ENCODE measurements around the gene DGCR2.
"Not testable (repeated sequence)": the region's sequence is repeated elsewhere in the genome, so short reads cannot be mapped to it uniquely, and the experiment has no call there.

Gene DGCR2

DNA sequence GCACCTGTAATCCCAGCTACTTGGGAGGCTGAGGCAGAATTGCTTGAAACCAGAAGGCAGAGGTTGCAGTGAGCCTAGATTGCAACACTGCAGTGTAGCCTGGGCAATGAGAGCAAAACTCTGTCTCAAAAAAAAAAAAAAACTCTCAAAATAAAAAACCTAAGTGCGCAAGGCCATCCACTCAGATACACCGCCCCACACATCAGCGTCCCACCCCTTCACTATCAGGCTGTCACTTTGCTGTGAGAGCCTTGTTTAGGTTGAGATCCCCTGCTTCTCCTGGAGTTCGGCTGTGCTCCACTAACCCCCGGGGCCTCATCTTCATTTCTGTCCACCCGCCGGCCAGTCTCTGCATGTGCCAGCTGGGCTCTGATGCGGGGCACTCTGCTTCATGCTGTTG lies 44.2 kb upstream of the DGCR2 start:
- Histone ChIP-seq H3K36me3 (ENCODE audit: control insufficient read depth, insufficient read depth, low read length) (no peaks in the 10 kb centered on the region), H3K27me3 (replicated peaks; ENCODE audit: control insufficient read depth, insufficient read depth, low read length) (peaks cover 4% of the 10 kb centered on the region; the same call in 1 of the 2 replicates), H3K4me3 (replicated peaks; ENCODE audit: low read depth, low read length) (no peak overlapping the region)
- DNase-seq (ENCODE audit: extremely low read depth, insufficient read length): no peak
- TF ChIP-seq, protein P1, sequence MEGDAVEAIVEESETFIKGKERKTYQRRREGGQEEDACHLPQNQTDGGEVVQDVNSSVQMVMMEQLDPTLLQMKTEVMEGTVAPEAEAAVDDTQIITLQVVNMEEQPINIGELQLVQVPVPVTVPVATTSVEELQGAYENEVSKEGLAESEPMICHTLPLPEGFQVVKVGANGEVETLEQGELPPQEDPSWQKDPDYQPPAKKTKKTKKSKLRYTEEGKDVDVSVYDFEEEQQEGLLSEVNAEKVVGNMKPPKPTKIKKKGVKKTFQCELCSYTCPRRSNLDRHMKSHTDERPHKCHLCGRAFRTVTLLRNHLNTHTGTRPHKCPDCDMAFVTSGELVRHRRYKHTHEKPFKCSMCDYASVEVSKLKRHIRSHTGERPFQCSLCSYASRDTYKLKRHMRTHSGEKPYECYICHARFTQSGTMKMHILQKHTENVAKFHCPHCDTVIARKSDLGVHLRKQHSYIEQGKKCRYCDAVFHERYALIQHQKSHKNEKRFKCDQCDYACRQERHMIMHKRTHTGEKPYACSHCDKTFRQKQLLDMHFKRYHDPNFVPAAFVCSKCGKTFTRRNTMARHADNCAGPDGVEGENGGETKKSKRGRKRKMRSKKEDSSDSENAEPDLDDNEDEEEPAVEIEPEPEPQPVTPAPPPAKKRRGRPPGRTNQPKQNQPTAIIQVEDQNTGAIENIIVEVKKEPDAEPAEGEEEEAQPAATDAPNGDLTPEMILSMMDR (IDR thresholded peaks at IDR 0.05; ENCODE audit: insufficient read depth, low read length, poor library complexity, severe bottlenecking): no peak

DNA sequence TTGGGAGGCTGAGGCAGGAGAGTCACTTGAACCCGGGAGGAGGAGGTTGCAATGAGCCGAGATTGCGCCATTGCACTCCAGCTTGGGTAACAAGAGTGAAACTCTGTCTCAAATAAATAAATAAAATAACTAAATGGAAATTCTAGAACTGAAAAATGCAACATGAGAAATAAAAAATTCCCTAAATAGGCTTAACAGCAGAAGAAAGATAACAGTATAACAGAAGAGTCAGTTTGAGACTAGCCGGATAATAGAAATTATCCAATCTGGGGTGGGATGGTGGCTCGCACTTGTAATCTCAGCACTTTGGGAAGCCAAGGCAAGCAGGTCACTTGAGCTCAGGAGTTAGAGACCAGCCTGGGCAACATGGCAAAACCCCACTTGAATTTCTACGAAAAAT lies 42.2 kb upstream of the DGCR2 start:
- TF ChIP-seq, protein P1 (IDR thresholded peaks at IDR 0.05; ENCODE audit: insufficient read depth, low read length, poor library complexity, severe bottlenecking): no peak
- no peak overlapping the region for H3K4me3 ChIP-seq (replicated peaks; ENCODE audit: low read depth, low read length)
- no peaks in the 10 kb centered on the region for H3K36me3 ChIP-seq (ENCODE audit: control insufficient read depth, insufficient read depth, low read length)
- DNase-seq (ENCODE audit: extremely low read depth, insufficient read length): no peak
- H3K27me3 ChIP-seq (replicated peaks; ENCODE audit: control insufficient read depth, insufficient read depth, low read length): peaks cover 1% of the 10 kb centered on the region; the same call in 1 of the 2 replicates

DNA sequence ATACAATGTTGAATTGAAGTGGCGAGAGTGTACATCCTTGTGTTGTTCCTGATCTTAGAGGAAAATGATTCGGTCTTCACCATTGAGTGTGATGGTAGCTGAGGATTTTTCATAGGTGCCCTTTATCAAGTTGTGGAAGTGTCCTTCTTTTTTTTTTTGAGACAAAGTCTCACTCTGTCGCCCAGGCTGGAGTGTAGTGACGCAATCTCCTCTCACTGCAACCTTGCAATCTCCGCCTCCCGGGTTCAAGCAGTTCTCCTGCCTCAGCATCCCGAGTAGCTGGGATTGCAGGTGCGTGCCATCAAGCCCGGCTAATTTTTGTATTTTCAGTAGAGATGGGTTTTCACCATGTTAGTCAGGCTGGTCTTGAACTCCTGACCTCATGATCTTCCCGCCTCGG lies 36.4 kb upstream of the DGCR2 start:
- DNase-seq (ENCODE audit: extremely low read depth, insufficient read length); H3K36me3 ChIP-seq (ENCODE audit: control insufficient read depth, insufficient read depth, low read length); H3K27me3 ChIP-seq (replicated peaks; ENCODE audit: control insufficient read depth, insufficient read depth, low read length); H3K4me3 ChIP-seq (replicated peaks; ENCODE audit: low read depth, low read length): not testable (repeated sequence)

DNA sequence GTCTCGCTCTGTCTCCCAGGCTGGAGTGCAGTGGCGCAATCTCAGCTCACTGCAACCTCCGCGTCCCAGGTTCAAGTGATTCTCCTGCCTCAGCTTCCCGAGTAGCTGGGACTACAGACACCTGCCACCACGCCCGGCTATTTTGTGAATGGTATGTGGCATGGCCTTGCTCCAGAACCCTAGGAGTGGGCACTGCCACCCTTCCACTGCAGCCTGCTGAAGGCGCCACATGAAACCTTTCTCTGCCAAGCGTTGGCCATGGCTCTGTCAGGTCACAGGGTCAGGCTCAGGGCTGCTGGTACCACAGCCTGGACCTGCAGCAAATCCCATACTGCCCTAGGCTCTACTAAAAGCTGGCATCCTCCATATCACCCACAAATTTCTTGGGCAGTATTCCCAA lies 33.9 kb upstream of the DGCR2 start:
- DNase-seq (ENCODE audit: extremely low read depth, insufficient read length); H3K36me3 ChIP-seq (ENCODE audit: control insufficient read depth, insufficient read depth, low read length); H3K27me3 ChIP-seq (replicated peaks; ENCODE audit: control insufficient read depth, insufficient read depth, low read length); H3K4me3 ChIP-seq (replicated peaks; ENCODE audit: low read depth, low read length): not testable (repeated sequence)

DNA sequence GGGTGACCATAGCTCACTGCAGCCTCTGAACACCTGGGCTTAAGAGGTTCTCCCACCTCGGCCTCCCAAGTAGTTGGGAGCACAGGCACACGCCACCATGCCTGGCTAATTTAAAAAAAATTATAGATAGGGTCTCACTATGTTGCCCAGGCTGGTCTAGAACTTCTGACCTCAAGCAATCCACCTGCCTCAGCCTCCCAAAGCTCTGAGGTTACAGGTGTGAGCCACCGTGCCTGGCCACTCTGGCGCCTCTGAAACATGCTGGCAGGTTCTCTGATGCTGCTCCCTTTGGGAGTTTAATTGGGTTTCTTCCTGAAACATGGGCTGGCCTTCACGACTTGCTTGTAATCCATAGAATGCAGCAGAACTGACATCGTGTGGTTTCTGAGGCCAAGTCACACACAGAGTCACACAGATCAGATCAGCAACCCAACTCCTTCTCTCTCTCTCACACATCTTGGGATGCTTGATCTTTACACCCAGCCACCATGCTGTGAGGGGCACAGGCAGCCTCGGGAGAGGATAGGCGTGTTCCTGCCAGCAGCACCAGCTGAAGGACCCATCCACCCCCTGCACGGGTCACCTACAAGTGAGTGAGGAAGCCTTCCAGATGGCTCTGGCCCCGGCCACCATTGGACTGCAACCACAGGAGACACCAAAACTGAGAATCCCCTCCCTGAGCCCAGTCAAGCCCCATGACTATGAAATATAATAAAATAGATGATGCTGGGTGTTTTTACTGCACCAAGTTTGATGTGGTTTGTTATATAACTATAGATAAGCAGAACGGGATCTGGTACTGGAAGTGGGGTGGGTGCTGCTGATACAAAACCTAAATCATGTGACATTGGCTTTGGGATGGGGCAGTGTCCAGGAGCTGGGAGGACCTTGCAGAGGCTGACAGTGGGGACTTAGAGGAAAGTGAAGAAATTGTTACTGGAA lies 31.0 kb upstream of the DGCR2 start:
- H3K36me3 ChIP-seq (ENCODE audit: control insufficient read depth, insufficient read depth, low read length): no peaks in the 10 kb centered on the region
- DNase-seq (ENCODE audit: extremely low read depth, insufficient read length): no peak
- H3K27me3 ChIP-seq (replicated peaks; ENCODE audit: control insufficient read depth, insufficient read depth, low read length): peaks cover 1% of the 10 kb centered on the region; the same call in 1 of the 2 replicates
- TF ChIP-seq, protein P1 (IDR thresholded peaks at IDR 0.05; ENCODE audit: insufficient read depth, low read length, poor library complexity, severe bottlenecking): no peak
- H3K4me3 ChIP-seq (replicated peaks; ENCODE audit: low read depth, low read length): no peak overlapping the region

DNA sequence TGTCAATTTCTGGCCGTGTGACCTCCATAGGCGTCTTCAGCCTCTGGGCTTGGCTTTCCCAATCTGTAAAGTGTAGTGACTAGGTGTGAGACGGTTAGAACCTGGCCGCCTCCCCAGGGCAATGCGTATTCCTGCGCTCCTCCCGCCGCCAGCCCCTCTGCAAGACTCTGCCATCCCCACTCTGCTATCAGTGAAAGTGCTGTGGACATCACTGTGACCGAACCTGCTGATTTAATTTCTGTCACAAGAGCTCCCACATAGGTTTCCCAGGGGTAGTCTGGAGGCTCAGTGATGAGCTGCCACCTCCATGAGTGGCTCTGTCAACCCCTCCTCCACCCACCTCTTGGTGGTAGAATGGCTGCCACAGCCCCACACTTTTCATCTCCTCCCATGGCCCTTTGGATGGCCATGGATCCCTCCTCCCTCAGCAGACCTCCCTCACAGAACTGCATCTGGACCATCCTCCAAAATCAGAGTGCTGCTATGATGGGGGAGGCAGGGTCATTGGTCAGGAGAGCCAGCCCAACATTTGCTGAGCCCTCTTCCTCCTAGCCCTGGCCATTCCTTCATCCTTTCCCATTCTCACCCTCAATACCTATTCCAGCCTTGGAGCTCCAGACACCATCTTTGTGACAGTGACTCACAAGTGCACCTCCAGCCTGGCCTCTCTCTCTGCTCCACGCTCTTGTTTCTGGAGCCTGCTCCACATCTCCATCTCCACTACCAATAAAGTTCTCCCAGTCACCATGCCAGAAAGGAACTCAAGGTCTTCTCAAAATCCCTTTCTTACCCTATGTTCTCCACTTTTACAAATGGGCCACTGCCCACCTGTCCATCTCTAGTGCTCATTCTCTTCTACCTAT lies 29.3 kb upstream of the DGCR2 start:
- Histone ChIP-seq H3K27me3 (replicated peaks; ENCODE audit: control insufficient read depth, insufficient read depth, low read length) (peaks cover 1% of the 10 kb centered on the region; the same call in 1 of the 2 replicates), H3K4me3 (replicated peaks; ENCODE audit: low read depth, low read length) (no peak overlapping the region)
- TF ChIP-seq, protein P1 (IDR thresholded peaks at IDR 0.05; ENCODE audit: insufficient read depth, low read length, poor library complexity, severe bottlenecking): no peak

More for the DNA sequence above, 29.3 kb upstream of the DGCR2 start:
- no peaks in the 10 kb centered on the region for H3K36me3 ChIP-seq (ENCODE audit: control insufficient read depth, insufficient read depth, low read length)
- no peak for DNase-seq (ENCODE audit: extremely low read depth, insufficient read length)

Data from GM06990 (cell line).